Gastroesophageal sphincter (tissue), 2 donors: ENCODE measurements around the gene P3H1.

Source experiments
- EP300 ChIP-seq: sonication (generic); formaldehyde crosslinking; IDR thresholded peaks from one replicate; pipeline ENCODE4 v1.6.1; 2017; ENCODE audit warnings: antibody characterized with exemption, mild to moderate bottlenecking
- POLR2A ChIP-seq, 2 donors: fragments of 450-650 bp; IDR thresholded peaks; one replicate each; pipeline ENCODE4 v1.6.1; 2017; ENCODE audit warnings: antibody characterized with exemption in 2 of 2, mild to moderate bottlenecking in 2 of 2, moderate library complexity in 1 of 2
- POLR2AphosphoS5 ChIP-seq: sonication (generic); formaldehyde crosslinking; IDR thresholded peaks from one replicate; pipeline ENCODE4 v1.6.1; 2017; ENCODE audit warnings: antibody characterized with exemption

GRCh38 chr1:42747125-42747524 is 19.7 kb downstream of the P3H1 start:
- TF ChIP-seq POLR2A (IDR thresholded peaks at IDR 0.05) (no peak), EP300 (no peak), POLR2AphosphoS5 (no peak)
